Retina (tissue), 1 donor: ENCODE results near the gene FSIP1.

Experiments
- DNase-seq: peaks from one replicate; pipeline ENCODE4 v3.0.0-alpha.2; 2016

FSIP1 gene

GRCh38 chr15:39591141-39591895 lies 191.3 kb downstream of the FSIP1 start:
- DNase-seq: no peak

- no peak for DNase-seq
These were observed 192.6 kb downstream of the FSIP1 start for GRCh38 chr15:39589815-39590644.

GRCh38 chr15:39589193-39589814 lies 193.3 kb downstream of the FSIP1 start:
- no peak for DNase-seq

GRCh38 chr15:39588531-39589192 lies 194.0 kb downstream of the FSIP1 start:
- DNase-seq: no peak

- DNase-seq: no peak
These were observed 194.7 kb downstream of the FSIP1 start for GRCh38 chr15:39587731-39588530.

DNA sequence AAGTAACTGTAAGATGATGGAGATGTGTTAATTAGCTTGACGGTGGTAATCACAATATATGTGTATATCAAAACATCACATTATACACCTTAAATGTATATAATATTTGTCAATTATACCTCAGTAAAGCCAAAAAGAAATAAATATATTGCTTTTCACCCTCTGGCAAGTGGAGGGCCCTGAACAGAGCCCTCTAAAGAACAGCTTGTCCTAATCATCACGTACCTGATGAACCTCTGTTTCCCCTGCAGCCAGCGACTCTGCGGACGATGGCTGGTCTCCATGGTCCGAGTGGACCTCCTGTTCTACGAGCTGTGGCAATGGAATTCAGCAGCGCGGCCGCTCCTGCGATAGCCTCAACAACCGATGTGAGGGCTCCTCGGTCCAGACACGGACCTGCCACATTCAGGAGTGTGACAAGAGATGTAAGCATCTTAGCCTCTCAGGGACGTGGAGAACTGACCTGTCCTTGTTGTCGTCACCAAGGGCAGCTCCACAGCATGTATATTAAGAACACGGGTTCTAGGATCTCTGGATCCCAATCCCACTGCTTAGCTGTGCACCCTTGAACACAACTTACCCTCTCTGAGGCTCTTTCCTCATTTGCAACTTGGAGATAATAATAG lies 195.4 kb downstream of the FSIP1 start:
- no peak for DNase-seq

DNA sequence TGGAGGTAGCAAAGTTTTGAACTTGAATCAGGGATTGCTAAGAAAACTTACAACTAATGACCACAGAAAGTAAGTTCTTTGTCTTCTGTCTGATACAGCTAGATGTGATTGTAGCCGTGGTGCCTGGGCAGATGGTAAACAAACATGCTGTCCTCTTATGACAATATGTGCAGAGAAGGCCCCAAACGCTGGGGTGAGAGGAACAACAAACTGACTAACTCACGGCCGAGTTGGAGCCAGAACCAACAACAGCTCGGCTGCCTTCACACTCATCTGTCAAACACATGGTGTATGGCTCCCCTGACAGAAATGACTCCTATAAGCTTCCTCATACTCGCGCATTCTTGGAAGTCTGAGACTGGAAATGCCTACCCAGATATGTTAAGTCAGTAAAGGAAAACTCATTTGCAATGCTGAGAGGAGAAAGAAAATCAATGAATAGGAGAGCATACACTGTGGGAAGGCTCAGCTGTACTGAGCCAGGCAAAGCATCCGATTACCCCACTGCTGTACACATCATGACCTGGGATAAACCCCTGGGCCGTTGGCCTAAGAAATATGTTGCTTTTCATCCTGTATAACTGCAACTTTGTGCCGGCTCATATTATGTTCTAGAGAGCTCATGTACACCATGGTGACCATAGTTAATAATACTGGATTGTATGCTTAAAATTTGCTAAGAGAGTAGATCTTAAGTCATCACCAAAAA lies 196.1 kb downstream of the FSIP1 start:
- DNase-seq: no peak

DNA sequence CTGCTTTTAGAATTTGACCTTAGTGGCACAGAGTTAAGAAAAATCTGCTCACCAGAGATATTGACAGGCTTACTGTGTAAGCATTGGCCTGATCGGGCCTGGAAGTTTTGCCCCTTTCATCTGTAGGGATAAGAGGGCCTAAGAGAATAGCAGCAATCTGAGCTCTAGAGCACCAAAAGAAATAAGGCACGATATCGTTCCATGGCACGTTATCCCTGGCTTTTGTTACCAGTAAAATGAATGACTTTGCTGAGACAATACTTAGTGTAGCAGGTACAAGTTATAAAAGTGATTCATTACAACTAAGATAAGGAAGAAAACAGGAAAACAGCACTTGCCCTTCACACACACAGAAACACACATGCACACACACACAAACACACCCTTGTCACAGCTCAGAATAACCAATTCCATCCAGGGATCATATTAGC lies 196.8 kb downstream of the FSIP1 start:
- DNase-seq: no peak

- no peak for DNase-seq
These were observed 197.2 kb downstream of the FSIP1 start for GRCh38 chr15:39585389-39585841.

DNA sequence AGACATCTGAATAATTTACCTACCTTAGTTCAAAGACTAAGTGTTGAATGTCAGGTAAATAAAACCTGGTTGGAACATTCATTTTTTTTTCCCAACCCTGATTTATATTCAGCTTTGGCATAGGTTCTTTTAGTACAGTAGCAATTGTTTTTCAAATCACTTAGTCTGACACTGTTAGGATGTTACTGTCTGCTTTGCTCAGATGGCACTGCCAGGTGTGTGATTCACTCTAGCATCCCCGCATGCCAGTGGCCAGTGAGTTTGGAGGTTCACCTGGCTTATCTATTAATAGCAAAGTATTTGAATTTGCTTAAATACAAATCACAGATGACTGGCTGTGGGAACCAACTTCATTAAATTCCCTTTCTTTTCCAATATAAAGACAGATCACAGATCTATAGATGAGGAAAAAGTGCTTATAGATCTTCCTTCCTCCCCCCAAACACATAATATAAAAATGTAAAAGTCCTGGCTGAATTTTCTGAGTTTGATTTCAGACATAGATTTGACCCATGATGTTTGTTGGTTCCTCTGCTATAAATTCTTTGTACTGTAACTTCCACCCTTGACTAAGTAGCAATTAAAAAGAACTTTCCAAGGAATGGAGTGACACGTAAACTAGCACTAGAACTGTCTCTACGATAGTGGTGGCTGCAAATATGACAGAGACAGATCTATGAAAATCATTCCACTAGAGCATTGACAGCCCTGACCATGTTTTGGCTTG lies 197.8 kb downstream of the FSIP1 start:
- no peak for DNase-seq

GRCh38 chr15:39584266-39584659 lies 198.4 kb downstream of the FSIP1 start:
- DNase-seq: no peak

- no peak for DNase-seq
These were observed 198.9 kb downstream of the FSIP1 start for GRCh38 chr15:39583596-39584265.

GRCh38 chr15:39582977-39583595 lies 199.6 kb downstream of the FSIP1 start:
- DNase-seq: no peak

GRCh38 chr15:39582286-39582976 lies 200.2 kb downstream of the FSIP1 start:
- no peak for DNase-seq

DNA sequence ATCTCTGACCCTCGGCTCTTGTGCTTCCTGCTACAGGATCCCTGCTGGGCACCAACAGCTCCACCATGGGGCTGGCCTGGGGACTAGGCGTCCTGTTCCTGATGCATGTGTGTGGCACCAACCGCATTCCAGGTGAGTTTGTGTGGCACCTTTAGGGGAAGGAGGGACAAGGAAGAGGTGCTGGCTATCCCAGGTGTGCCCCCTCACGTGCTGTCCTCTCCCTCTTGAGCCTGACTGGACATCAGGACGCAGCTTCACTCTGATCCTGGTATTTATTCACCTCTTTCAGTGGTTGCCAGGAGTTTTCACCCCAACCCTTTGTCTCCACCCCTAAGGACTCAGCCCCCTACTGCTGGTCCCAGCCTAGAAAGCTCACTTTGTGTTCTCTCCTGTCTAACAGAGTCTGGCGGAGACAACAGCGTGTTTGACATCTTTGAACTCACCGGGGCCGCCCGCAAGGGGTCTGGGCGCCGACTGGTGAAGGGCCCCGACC lies 200.8 kb downstream of the FSIP1 start:
- peak; percentile 18 for DNase-seq

DNA sequence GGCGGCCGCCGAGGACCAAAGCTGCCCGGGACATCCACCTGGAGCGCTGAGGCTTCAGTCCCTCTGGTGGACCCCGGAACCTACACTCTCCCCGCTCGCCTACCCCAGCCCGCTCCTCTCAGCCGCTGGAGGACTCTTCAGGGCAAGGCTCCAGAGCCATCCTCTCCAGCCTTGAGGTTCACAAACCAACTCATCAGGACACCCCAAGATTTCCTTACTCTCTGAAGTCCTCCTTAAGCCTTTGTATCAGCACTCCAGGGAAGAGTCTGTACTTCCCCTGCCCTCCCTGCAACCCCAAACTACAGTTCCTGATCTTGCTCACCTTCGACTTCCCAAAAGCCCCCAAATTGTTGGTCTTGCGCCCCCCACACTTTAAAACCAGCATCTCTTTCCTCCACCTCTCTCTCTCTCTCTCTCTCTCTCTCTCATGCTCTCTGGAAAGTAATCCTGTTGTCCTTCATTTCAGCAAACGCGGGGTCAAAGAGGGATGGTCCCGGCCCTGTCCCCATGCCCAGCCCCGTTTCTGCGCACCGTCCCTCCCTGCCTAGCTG lies 201.3 kb downstream of the FSIP1 start:
- no peak for DNase-seq

- peak; percentile 87 for DNase-seq
These were observed 202.0 kb downstream of the FSIP1 start, which contains the start of gene THBS1 for GRCh38 chr15:39580485-39581241. TSS of gene THBS1 (plus strand) at chr15:39581079. CDS start at chr15:39581858, 779 bp downstream.
